GM04504 (cell line): ENCODE measurements around the gene PPP1R14C.
"Not testable (repeated sequence)": the region's sequence is repeated elsewhere in the genome, so short reads cannot be mapped to it uniquely, and the experiment has no call there.

Experiments used
- DNase-seq: peaks from one replicate; pipeline ENCODE4 v3.0.0-alpha.2; 2012; ENCODE audit warnings: low read depth

The PPP1R14C gene, protein sequence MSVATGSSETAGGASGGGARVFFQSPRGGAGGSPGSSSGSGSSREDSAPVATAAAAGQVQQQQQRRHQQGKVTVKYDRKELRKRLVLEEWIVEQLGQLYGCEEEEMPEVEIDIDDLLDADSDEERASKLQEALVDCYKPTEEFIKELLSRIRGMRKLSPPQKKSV

DNA sequence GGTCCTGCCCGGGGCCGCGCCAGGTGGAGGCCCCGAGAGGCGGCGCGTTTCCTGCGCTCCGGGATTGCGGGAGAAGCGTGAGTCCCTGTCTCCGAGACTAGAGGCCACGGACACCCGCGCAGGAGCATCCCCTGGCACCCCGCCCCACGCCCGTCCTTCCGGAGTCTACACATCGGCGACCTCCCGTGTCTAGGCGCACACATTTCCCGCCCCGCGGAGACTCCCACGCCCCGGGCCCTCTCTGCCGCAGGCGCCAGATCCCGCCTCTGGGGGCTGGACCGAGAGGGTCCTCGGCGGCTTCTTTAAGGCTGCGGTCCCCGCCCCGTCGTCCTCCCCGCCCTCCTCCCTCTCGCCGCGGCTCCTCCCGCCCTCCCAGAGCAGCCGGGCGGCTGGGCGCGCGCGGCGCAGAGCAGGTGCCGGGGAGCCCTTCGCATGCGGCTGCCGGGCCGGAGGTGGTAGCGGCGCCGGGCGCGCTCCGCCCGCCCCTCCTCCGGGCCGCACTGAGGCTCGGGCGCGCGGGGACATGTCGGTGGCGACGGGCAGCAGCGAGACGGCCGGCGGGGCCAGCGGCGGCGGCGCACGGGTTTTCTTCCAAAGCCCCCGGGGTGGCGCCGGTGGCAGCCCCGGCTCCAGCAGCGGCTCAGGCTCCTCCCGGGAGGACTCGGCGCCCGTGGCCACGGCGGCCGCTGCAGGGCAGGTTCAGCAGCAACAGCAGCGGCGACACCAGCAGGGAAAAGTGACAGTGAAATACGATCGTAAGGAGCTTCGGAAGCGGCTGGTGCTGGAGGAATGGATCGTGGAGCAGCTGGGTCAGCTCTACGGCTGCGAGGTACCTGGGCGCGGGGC, at the start of gene PPP1R14C:
PPP1R14C (plus strand) TSS at position 375 of the 846 bp plus-strand sequence; CDS start at position 524, 149 bp downstream.
- no peak for DNase-seq

GRCh38 chr6:150093397-150093796, 49.4 kb upstream of the PPP1R14C start:
- no peak for DNase-seq

DNA sequence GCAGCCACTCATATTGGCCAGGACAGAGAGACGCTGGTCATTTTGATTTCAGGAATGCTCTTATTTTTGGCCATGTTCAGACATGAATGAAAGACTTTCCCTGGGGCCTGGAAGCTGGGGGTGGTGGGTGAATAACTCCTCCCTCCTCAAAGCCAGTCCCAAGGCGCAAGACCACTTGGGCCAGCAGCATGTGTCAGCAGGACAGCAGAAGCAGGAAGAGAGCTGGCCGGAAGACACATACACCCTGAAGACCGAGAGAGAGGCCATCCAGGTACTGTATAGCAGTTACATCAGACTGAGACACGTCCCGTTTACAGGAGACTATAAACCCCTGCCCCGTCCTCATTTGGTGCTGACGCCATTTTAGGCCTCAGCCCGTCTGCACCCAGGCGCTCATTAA, 44.7 kb upstream of the PPP1R14C start:
- no peak for DNase-seq

GRCh38 chr6:150099546-150099945, 43.3 kb upstream of the PPP1R14C start:
- DNase-seq: no peak

GRCh38 chr6:150099953-150100352, 42.9 kb upstream of the PPP1R14C start:
- DNase-seq: no peak

- DNase-seq: no peak
Measured at GRCh38 chr6:150100745-150101144, 42.1 kb upstream of the PPP1R14C start.

GRCh38 chr6:150102750-150103270, 40.0 kb upstream of the PPP1R14C start:
- DNase-seq: no peak

GRCh38 chr6:150112233-150112632, 30.6 kb upstream of the PPP1R14C start:
- no peak for DNase-seq

DNA sequence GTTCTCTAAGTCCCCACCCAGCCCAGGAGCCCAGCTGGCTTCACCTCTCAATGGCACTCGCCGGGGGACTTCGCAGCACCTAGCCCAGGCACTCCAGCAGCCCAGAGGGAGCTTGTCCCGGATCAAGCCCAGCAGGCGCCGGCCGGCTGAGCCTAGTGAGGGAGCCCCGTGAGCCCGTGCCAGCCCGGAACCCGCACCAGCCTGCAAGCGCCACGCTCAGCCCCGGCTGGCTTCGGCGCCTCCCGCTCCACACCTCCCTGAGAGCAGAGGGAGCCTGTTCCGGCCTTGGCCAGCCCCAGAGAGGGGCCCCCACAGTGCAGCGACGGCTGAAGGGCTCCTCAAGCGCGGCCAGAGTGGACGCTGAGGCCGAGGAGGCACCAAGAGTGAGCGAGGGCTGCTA, 27.1 kb upstream of the PPP1R14C start:
- DNase-seq: no peak

DNA sequence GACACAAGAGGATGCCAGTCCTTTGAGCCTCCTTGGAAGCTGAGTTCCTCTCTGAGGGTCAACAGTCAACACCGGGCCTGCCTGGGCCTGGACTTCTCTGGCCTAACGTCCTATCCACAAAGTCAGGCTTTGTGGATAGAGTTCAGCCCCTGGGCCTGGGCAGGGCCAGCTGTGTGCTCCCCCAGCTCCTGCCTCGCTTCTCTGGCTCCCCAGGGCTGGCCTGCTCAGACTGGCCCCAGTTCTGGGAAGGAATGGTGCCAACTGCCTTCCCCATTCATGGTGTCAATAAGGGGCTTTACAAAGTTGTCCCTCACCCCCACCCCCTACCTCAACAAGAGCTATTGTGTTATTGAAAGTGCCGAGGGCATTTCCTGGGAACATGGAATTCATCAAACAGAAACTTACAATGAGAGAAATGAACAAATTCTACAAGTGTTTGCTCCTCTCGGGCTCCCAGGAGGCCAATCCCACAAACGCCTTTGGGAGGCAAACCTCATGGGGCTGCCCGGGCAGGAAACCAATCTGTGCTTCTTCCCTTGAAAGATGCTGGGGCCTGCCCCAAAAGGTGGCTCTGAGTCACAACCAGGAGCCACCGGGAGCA, 26.5 kb upstream of the PPP1R14C start:
- DNase-seq: no peak

DNA sequence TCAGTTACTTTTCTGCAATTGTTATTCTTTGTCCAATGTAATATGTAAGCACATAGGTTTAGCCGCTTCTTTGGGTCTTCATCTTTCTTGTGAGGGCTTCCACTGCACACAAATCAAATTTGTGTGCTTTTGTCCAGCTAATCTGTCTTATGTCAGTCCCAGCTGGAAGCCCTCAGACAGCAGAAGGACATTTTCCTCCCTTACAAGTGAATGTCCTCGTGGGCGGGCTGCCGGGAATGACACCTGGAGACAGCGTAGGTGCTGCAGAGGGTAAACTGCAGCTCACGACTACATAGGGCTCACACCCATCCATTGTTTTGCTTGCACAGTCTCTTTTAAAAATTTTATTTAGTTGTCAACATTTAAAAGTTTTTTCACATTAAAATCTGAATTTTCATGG, 24.6 kb upstream of the PPP1R14C start:
- no peak for DNase-seq

DNA sequence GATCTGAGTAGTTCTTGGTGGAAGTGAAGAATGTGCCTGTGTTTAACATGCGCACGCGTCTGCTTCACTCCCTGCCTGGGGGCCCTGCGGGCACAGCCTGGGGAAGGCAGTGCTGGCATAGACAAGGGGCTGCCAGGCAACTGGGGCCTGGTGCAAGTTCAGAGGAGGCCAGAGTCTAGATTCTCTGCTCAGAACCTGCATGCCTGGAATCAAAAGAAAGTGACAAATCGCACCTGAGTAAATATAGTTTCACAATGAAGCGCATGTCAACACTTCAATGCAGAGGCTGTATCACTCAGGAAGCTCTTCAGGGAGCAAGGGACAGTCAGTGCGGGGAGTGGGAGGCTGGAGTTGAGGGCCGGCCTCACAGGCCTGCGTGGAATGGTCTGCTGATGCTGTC, 24.2 kb upstream of the PPP1R14C start:
- no peak for DNase-seq

- no peak for DNase-seq
Measured at GRCh38 chr6:150119173-150119572, 23.7 kb upstream of the PPP1R14C start.

- no peak for DNase-seq
Measured at GRCh38 chr6:150123645-150124044, 19.2 kb upstream of the PPP1R14C start.

- no peak for DNase-seq
Measured at GRCh38 chr6:150124235-150124634, 18.6 kb upstream of the PPP1R14C start.

- DNase-seq: no peak
Measured at GRCh38 chr6:150126641-150127291, 16.1 kb upstream of the PPP1R14C start.

DNA sequence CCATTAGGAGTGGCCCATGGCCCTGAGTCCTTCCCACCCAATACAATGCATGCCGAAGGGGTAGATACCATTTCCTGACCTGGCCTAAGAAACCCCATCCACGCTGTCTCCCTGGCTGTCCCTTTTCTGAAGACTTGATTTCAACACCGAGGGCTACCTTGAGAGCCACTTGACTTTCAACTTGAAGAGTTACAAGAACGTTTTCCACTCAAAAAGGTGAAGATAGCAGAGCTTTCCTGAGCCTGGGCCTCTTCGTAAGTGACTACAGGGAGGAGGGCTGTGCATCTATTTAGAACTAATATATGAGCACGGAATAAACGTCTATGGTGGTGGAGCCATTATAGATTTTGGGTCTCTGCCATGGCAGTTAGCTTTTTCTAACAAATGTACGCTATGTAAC, 14.4 kb upstream of the PPP1R14C start:
- DNase-seq: no peak

DNA sequence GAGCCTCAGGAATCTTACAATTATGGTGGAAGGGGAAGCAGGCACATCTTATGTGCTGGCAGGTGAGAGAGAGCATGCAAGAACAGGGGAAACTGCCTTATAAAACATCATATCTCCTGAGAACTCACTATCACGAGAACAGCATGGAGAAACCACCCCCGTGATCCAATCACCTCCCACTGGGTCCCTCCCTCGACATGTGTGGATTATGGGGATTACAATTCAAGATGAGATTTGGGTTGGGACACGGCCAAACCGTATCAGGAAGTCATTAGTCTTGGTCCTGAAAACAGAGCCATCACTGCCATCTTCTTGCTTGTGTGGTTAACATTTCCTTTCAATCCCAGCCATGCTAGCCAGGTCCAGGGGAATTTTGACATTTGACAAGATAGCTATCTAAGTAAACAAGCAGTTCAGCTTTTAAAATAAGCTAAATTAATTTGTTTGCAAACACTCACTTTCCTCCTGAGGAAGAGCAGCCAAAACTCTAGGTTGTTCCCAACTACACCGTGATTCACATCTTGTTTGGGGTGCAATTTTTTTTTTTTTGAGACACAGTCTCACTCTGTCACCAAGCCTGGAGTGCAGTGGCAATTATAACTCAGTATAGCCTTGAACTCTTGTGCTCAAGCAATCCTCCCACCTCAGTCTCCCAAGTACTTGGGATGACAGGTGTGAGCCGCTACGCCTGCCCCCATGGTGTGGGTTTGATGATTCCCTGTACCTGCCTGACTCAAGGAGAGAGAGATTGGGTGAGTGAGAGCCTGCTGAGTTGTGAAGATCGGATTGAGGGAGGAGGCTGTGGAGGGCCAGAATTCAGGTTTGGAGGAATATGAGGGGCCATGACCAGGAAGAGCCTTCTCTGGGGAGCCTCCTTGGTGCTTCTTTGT, 13.0 kb upstream of the PPP1R14C start:
- no peak for DNase-seq

DNA sequence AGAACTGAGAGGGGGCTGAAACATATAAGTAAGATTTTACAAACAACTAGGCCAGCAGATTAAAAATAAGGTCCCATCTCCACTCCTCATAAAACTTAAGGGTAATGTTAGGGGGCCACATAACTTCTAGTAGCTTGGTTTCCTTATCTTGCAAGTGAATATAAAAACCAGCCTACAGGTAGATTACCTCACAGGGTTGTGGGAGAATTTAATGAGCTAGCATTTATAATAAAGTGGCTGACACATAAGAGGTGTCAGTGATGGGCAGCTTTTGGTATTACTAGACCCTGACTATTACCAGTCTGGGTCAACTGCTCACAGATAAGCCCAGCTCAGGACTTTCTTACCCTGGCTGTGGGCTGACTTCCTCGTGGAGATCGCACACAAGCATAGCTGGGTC, 9.2 kb upstream of the PPP1R14C start:
- DNase-seq: no peak

- DNase-seq: no peak
Measured at GRCh38 chr6:150134280-150134920, 8.4 kb upstream of the PPP1R14C start.

DNA sequence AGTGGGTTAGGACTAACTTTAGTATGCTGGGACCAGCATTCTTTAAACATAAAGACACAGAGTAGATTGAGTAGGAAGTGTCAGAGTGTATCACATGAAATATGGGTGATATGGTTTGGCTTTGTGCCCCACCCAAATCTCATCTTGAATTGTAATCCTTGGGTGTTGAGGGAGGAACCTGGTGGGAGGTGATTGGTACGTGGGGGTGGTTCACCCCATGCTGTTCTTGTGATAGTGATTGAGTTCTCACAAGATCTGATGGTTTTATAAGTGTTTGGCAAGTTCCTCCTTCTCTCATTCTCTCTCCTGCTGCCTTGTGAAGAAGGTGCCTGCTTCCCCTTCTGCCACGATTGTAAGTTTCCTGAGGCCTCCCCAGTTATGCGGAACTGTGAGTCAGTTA, 5.1 kb upstream of the PPP1R14C start:
- not testable (repeated sequence) for DNase-seq
